T-helper 1 cell treated with Interleukin-12 subunit alpha and Interleukin-12 subunit beta and Interleukin-4 antibody, amounts not matched to agents 30 μg/mL and 1 μg/mL, for 36 hours (primary cell): ENCODE data around the gene PICK1.
"Not testable (repeated sequence)": the region's sequence is repeated elsewhere in the genome, so short reads cannot be mapped to it uniquely, and the experiment has no call there.

Experiments used
- H3K27ac Mint-ChIP-seq: one replicate; pipeline ENCODE4 v1.8.0; 2021; ENCODE audit warnings: mild to moderate bottlenecking, mixed read lengths
- H3K27me3 Mint-ChIP-seq: one replicate; pipeline ENCODE4 v1.8.0; 2021; ENCODE audit warnings: low read depth, mixed read lengths
- H3K36me3 Mint-ChIP-seq: one replicate; pipeline ENCODE4 v1.8.0; 2021; ENCODE audit warnings: low read depth, mixed read lengths
- H3K4me1 Mint-ChIP-seq: one replicate; pipeline ENCODE4 v1.8.0; 2021; ENCODE audit warnings: low read depth, mixed read lengths
- H3K4me3 Mint-ChIP-seq: one replicate; pipeline ENCODE4 v1.8.0; 2021; ENCODE audit warnings: mild to moderate bottlenecking, moderate library complexity, mixed read lengths
- H3K9me3 Mint-ChIP-seq: one replicate; pipeline ENCODE4 v1.8.0; 2021; ENCODE audit warnings: mixed read lengths

The PICK1 gene

GRCh38 chr22:38036392-38037062 is 20.7 kb upstream of the PICK1 start:
- Mint-ChIP-seq H3K9me3 (no peaks in the 10 kb centered on the region), H3K4me3 (no peak overlapping the region), H3K4me1 (no peaks in the 10 kb centered on the region), H3K36me3 (no peaks in the 10 kb centered on the region), H3K27ac (no peak overlapping the region), H3K27me3 (no peaks in the 10 kb centered on the region)

- H3K4me1 Mint-ChIP-seq, H3K4me3 Mint-ChIP-seq, H3K27me3 Mint-ChIP-seq, H3K27ac Mint-ChIP-seq, H3K36me3 Mint-ChIP-seq, H3K9me3 Mint-ChIP-seq: not testable (repeated sequence)
Observed at GRCh38 chr22:38037367-38038150, 19.6 kb upstream of the PICK1 start.

- H3K9me3 Mint-ChIP-seq = no peaks in the 10 kb centered on the region
Observed at GRCh38 chr22:38038426-38038825, 18.8 kb upstream of the PICK1 start.

GRCh38 chr22:38038890-38039812 is 18.1 kb upstream of the PICK1 start:
- Mint-ChIP-seq H3K9me3 (no peaks in the 10 kb centered on the region), H3K27ac (no peak overlapping the region), H3K4me3 (no peak overlapping the region), H3K36me3 (no peaks in the 10 kb centered on the region), H3K27me3 (peaks cover 4% of the 10 kb centered on the region), H3K4me1 (no peaks in the 10 kb centered on the region)

More at GRCh38 chr22:38038426-38038825, 18.8 kb upstream of the PICK1 start:
- Mint-ChIP-seq H3K36me3 (no peaks in the 10 kb centered on the region), H3K27ac (no peak overlapping the region), H3K27me3 (peaks cover 4% of the 10 kb centered on the region), H3K4me1 (no peaks in the 10 kb centered on the region), H3K4me3 (no peak overlapping the region)

GRCh38 chr22:38040953-38041759 is 16.0 kb upstream of the PICK1 start:
- Mint-ChIP-seq H3K27ac (no peak overlapping the region), H3K4me1 (no peaks in the 10 kb centered on the region), H3K27me3 (peaks cover 4% of the 10 kb centered on the region), H3K4me3 (no peak overlapping the region), H3K9me3 (no peaks in the 10 kb centered on the region), H3K36me3 (no peaks in the 10 kb centered on the region)

GRCh38 chr22:38041760-38042487 is 15.3 kb upstream of the PICK1 start:
- H3K4me3 Mint-ChIP-seq = no peak overlapping the region
- H3K36me3 Mint-ChIP-seq = no peaks in the 10 kb centered on the region
- H3K4me1 Mint-ChIP-seq = no peaks in the 10 kb centered on the region
- no peak overlapping the region for H3K27ac Mint-ChIP-seq
- H3K27me3 Mint-ChIP-seq = peaks cover 4% of the 10 kb centered on the region
- H3K9me3 Mint-ChIP-seq = no peaks in the 10 kb centered on the region

- H3K27ac Mint-ChIP-seq = no peak overlapping the region
- peaks cover 4% of the 10 kb centered on the region for H3K27me3 Mint-ChIP-seq
- no peak overlapping the region for H3K4me3 Mint-ChIP-seq
- H3K4me1 Mint-ChIP-seq = no peaks in the 10 kb centered on the region
- H3K9me3 Mint-ChIP-seq = no peaks in the 10 kb centered on the region
- H3K36me3 Mint-ChIP-seq = no peaks in the 10 kb centered on the region
Observed at GRCh38 chr22:38042488-38042790, 14.8 kb upstream of the PICK1 start.

- Mint-ChIP-seq H3K27me3 (peaks cover 4% of the 10 kb centered on the region), H3K27ac (no peak overlapping the region), H3K36me3 (no peaks in the 10 kb centered on the region), H3K4me3 (no peak overlapping the region), H3K4me1 (no peaks in the 10 kb centered on the region), H3K9me3 (no peaks in the 10 kb centered on the region)
Observed at GRCh38 chr22:38043151-38044039, 13.8 kb upstream of the PICK1 start.

GRCh38 chr22:38046070-38046748 is 11.0 kb upstream of the PICK1 start:
- Mint-ChIP-seq H3K27ac (no peak overlapping the region), H3K27me3 (peaks cover 4% of the 10 kb centered on the region), H3K4me1 (no peaks in the 10 kb centered on the region), H3K36me3 (no peaks in the 10 kb centered on the region), H3K4me3 (no peak overlapping the region), H3K9me3 (no peaks in the 10 kb centered on the region)

GRCh38 chr22:38049812-38050619 is 7.2 kb upstream of the PICK1 start:
- peaks cover 2% of the 10 kb centered on the region for H3K27me3 Mint-ChIP-seq

GRCh38 chr22:38050720-38051119 is 6.5 kb upstream of the PICK1 start:
- Mint-ChIP-seq H3K36me3 (no peaks in the 10 kb centered on the region), H3K27ac (no peak overlapping the region), H3K4me1 (no peaks in the 10 kb centered on the region), H3K9me3 (no peaks in the 10 kb centered on the region), H3K4me3 (no peak overlapping the region), H3K27me3 (peaks cover 4% of the 10 kb centered on the region)

More at GRCh38 chr22:38049812-38050619, 7.2 kb upstream of the PICK1 start:
- Mint-ChIP-seq H3K27ac (no peak overlapping the region), H3K36me3 (no peaks in the 10 kb centered on the region), H3K9me3 (no peaks in the 10 kb centered on the region), H3K4me3 (no peak overlapping the region), H3K4me1 (no peaks in the 10 kb centered on the region)

- H3K4me1 Mint-ChIP-seq = no peaks in the 10 kb centered on the region
- no peak overlapping the region for H3K4me3 Mint-ChIP-seq
- no peaks in the 10 kb centered on the region for H3K36me3 Mint-ChIP-seq
- H3K9me3 Mint-ChIP-seq = no peaks in the 10 kb centered on the region
- H3K27me3 Mint-ChIP-seq = peaks cover 4% of the 10 kb centered on the region
- H3K27ac Mint-ChIP-seq = no peak overlapping the region
Observed at GRCh38 chr22:38051261-38051660, 5.9 kb upstream of the PICK1 start.
